ENCODE data around the gene VANGL2.

The VANGL2 gene
- total RNA-seq = 0 to 0.78 (median 0) reads per million in 9 experiments

DNA sequence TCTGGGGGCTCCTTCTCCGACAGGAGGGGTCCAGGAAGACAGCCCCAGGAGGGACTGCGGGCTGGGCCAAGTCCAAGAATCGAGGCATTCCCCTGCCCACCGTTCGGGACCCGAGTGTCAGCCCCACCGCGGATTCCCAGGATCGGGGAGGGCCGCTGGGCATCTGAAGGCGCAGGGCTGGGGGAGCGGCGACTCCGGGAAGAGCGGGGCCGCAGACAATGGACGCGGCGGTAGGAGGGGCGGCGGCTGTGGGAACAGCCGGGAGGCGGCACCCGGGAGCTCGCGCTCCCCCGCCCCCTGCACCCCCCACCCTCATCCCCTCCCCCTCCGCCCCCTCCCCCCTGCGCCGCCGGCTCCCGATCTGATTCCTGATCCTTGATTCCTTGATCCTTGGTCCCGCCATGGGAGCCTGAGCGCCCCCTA, at the start of gene VANGL2:
VANGL2 (plus strand) TSS at position 342 of the 423 bp plus-strand sequence. CDS start 15,274 bp downstream, outside the sequence.
- Mint-ChIP-seq H3K4me3 (peak within 1 kb of the TSS; percentile 53 to 62), H3K36me3 (ENCODE audit: insufficient read depth) (no peaks in the 10 kb centered on the region), H3K4me1 (ENCODE audit: low read depth in 2 of 2) (peaks cover 6 to 10% of the 10 kb centered on the region in 2 donors), H3K9me3 (no peaks in the 10 kb centered on the region), H3K27ac (no peak within 1 kb of the TSS), H3K27me3 (peaks cover 32 to 45% of the 10 kb centered on the region in 2 donors)
- ATAC-seq (replicated peaks) = peak; percentile 54
- peak in 2 of 3 experiments; percentile 20 to 28 for DNase-seq

DNA sequence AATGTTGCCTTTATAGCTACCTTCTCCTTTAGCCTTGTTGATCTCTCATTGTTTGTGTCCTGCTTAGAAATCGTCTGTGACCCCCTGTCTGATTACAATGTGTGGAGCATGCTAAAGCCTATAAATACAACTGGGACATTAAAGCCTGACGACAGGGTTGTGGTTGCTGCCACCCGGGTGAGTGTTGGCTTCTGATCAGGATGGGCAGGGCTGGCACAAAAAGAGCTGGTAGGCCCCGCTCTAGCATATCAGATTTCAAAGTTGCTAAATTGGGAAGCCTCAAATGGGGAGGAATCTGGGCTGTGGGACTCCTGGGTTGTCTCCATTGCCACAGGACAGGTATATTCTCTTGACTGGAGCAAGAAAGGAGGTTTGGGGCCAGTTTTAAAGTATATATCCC, 48.7 kb upstream of the VANGL2 start:
- peaks cover 59% of the 10 kb centered on the region for H3K36me3 Mint-ChIP-seq (ENCODE audit: insufficient read depth)
- no peak for ATAC-seq (replicated peaks)

GRCh38 chr1:160352555-160352954, 47.8 kb upstream of the VANGL2 start:
- no peaks in the 10 kb centered on the region for H3K27me3 Mint-ChIP-seq
- H3K9me3 Mint-ChIP-seq = no peaks in the 10 kb centered on the region
- DNase-seq = no peak
- peaks cover 64% of the 10 kb centered on the region for H3K36me3 Mint-ChIP-seq (ENCODE audit: insufficient read depth)
- H3K4me3 Mint-ChIP-seq = no peak overlapping the region
- peaks cover 0 to 17% of the 10 kb centered on the region in 2 donors for H3K4me1 Mint-ChIP-seq (ENCODE audit: low read depth in 2 of 2)
- H3K27ac Mint-ChIP-seq = no peak overlapping the region
- ATAC-seq (replicated peaks) = no peak

More for the DNA sequence above, 48.7 kb upstream of the VANGL2 start:
- peaks cover 5 to 21% of the 10 kb centered on the region in 2 donors for H3K4me1 Mint-ChIP-seq (ENCODE audit: low read depth in 2 of 2)
- no peaks in the 10 kb centered on the region for H3K9me3 Mint-ChIP-seq
- no peaks in the 10 kb centered on the region for H3K27me3 Mint-ChIP-seq
- no peak for DNase-seq
- no peak overlapping the region for H3K4me3 Mint-ChIP-seq
- H3K27ac Mint-ChIP-seq = no peak overlapping the region

- no peak for DNase-seq
- Mint-ChIP-seq H3K36me3 (ENCODE audit: insufficient read depth) (peaks cover 59% of the 10 kb centered on the region), H3K9me3 (no peaks in the 10 kb centered on the region), H3K27ac (no peak overlapping the region), H3K4me1 (ENCODE audit: low read depth in 2 of 2) (peaks cover 0 to 12% of the 10 kb centered on the region in 2 donors), H3K27me3 (no peaks in the 10 kb centered on the region), H3K4me3 (no peak overlapping the region)
- ATAC-seq (replicated peaks) = no peak
Observed at GRCh38 chr1:160353223-160353622, 47.1 kb upstream of the VANGL2 start.

DNA sequence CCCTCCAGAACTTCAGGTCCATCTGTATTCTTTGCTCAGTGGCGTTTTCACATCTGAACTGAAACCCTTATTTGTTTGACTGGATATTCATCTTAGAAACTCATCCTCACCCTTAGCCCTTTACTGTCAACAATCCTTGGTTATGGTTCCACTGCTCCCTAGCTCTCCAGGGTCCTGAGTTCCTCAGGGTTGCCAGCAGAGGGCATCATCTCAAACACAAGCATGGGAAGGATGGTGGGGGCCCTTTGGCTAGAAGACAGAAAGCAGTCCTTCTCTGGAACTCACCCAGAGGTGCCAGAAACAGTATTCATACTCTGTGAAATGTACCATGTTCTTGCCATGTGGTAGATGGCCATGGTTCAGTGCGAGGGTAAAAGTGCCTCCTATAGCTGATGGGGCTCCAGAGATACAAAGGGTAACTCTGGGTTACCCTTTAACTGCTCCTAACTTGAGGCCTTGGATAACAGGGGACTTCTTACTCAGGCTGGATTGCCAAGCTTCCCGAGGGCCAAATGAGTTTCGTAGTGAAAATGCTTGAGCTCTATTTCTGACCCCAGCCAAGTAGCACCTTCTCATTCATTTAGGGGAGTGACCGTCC, 45.9 kb upstream of the VANGL2 start:
- no peaks in the 10 kb centered on the region for H3K27me3 Mint-ChIP-seq
- peak overlapping the region in 1 of 2 donors; percentile 16 for H3K27ac Mint-ChIP-seq
- no peaks in the 10 kb centered on the region for H3K9me3 Mint-ChIP-seq
- ATAC-seq (replicated peaks) = no peak
- H3K36me3 Mint-ChIP-seq (ENCODE audit: insufficient read depth) = peaks cover 64% of the 10 kb centered on the region
- H3K4me1 Mint-ChIP-seq (ENCODE audit: low read depth in 2 of 2) = peaks cover 0 to 9% of the 10 kb centered on the region in 2 donors
- H3K4me3 Mint-ChIP-seq = no peak overlapping the region
- peak in 1 of 3 experiments; percentile 6 for DNase-seq

DNA sequence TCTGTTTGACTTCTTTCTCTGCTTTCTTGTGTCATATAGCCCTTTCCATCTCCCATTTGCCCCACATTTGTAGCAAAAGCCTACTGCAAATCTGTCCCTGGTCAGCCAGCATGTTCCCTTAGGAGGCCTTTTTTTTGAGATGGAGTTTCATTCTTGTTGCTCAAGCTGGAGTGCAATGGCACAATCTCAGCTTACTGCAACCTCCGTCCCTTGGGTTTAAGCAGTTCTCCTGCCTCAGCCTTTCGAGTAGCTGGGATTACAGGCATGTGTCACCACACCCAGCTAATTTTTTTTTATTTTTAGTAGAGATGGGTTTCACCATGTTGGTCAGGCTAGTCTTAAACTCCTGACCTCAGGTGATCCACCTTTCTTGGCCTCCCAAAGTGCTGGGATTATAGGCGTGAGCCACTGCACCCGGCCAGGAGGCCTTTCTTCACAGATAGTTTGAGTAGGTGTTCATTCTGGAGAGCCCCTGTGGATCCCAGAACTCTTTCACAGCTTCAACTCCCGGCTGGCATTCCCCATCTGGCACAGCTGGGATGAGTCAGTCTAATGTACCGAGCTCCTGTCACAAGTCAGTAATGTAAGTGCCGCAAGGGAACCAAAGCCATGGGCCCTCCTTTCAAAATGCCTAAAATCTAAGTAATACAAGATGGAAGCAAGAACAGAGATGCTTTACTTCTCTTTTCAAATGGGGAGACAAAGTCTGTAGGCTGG, 42.9 kb upstream of the VANGL2 start:
- H3K4me1 Mint-ChIP-seq (ENCODE audit: low read depth in 2 of 2) = peaks cover 0 to 5% of the 10 kb centered on the region in 2 donors
- DNase-seq = no peak
- H3K4me3 Mint-ChIP-seq = no peak overlapping the region
- no peaks in the 10 kb centered on the region for H3K9me3 Mint-ChIP-seq
- no peak for ATAC-seq (replicated peaks)
- H3K36me3 Mint-ChIP-seq (ENCODE audit: insufficient read depth) = peaks cover 46% of the 10 kb centered on the region
- H3K27me3 Mint-ChIP-seq = no peaks in the 10 kb centered on the region
- H3K27ac Mint-ChIP-seq = no peak overlapping the region

- H3K36me3 Mint-ChIP-seq (ENCODE audit: insufficient read depth) = peaks cover 41% of the 10 kb centered on the region
- H3K27ac Mint-ChIP-seq = no peak overlapping the region
- no peak overlapping the region for H3K4me3 Mint-ChIP-seq
- no peaks in the 10 kb centered on the region for H3K27me3 Mint-ChIP-seq
- peaks cover 2 to 5% of the 10 kb centered on the region in 2 donors for H3K4me1 Mint-ChIP-seq (ENCODE audit: low read depth in 2 of 2)
- H3K9me3 Mint-ChIP-seq = no peaks in the 10 kb centered on the region
- ATAC-seq (replicated peaks) (no peak), DNase-seq (no peak)
Observed at GRCh38 chr1:160358073-160358472, 42.3 kb upstream of the VANGL2 start.

DNA sequence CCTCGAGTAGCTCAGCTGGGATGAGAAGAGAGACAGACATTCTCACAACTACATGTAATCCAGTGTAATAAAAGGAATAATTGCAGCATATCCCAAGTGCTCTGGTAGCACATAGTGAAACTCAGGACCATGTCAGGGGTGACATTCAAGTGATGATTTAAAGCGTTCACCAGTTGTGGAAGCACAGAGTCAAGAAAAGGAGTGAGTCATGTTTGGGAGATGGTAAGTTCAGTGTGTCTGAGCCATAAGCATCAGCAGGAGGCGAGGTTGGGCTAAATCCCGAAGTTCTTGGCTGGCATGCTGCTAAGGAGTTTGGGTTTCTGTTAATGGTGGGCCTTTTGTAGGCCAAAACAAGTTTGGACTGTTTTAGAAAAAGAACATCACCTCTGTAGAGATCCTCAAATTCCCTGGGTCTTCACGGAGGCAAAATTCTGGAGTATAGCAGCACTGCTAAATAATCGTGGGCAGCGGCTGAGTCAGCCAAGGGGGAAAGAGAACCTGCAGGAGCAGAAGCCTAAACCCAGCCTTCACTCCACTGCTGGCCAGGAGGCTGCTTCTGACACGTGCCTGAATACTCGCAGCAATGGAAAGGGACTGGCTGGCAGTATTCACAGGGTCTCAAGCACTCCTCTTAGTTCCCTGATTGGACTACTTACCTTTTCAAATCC, 40.7 kb upstream of the VANGL2 start:
- Mint-ChIP-seq H3K27me3 (no peaks in the 10 kb centered on the region), H3K4me3 (no peak overlapping the region), H3K36me3 (ENCODE audit: insufficient read depth) (peaks cover 34% of the 10 kb centered on the region), H3K9me3 (no peaks in the 10 kb centered on the region), H3K4me1 (ENCODE audit: low read depth in 2 of 2) (peaks cover 0 to 4% of the 10 kb centered on the region in 2 donors), H3K27ac (no peak overlapping the region)
- no peak for DNase-seq
- no peak for ATAC-seq (replicated peaks)

- Mint-ChIP-seq H3K4me1 (ENCODE audit: low read depth in 2 of 2) (peaks cover 0 to 4% of the 10 kb centered on the region in 2 donors), H3K27ac (peak overlapping the region in 1 of 2 donors; percentile 29), H3K27me3 (no peaks in the 10 kb centered on the region), H3K4me3 (no peak overlapping the region), H3K36me3 (ENCODE audit: insufficient read depth) (peaks cover 31% of the 10 kb centered on the region), H3K9me3 (no peaks in the 10 kb centered on the region)
- no peak for ATAC-seq (replicated peaks)
- no peak for DNase-seq
Observed at GRCh38 chr1:160360227-160360695, 40.1 kb upstream of the VANGL2 start.

DNA sequence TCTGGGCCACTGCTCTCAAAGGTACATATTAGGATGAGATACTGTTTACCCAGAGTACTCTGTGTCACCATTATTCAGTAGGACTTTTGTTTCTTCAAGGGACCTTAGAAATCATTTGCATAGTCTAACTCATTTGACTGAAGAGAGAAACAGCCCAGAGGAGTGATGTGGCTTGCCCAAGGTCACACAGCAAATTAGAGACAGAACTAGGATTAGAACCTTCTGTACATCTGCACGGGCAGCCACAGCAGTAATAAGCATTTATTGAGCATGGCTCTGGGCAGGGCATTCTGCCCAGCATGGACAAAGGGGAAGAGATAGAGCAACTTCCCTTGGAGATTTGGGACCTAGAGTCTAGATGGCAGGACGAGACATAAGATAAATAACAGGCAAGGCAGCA, 39.2 kb upstream of the VANGL2 start:
- Mint-ChIP-seq H3K36me3 (ENCODE audit: insufficient read depth) (peaks cover 25% of the 10 kb centered on the region), H3K4me1 (ENCODE audit: low read depth in 2 of 2) (peaks cover 0 to 4% of the 10 kb centered on the region in 2 donors), H3K4me3 (no peak overlapping the region), H3K27me3 (no peaks in the 10 kb centered on the region), H3K9me3 (no peaks in the 10 kb centered on the region), H3K27ac (peak overlapping the region; percentile 22 to 29)
- no peak for ATAC-seq (replicated peaks)
- DNase-seq = no peak

DNA sequence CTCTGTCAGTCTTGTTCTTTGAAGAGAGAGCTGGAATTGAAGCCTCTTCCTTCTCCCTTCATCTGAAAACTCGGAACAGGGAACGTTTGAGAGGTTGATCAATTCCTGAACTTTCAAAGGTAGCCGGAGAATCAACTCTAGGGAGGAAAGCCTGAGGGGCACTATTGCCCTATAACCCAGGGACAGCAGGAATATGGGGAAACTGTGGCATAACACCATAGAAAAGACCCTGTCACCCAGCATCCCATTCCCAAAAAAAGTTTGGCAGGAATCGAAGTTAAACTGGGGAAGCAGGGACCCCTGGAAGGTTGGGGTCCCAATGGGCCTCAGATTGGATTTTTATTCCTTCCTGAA, 38.6 kb upstream of the VANGL2 start:
- Mint-ChIP-seq H3K27ac (peak overlapping the region in 1 of 2 donors; percentile 59), H3K4me1 (ENCODE audit: low read depth in 2 of 2) (peaks cover 0 to 4% of the 10 kb centered on the region in 2 donors), H3K27me3 (no peaks in the 10 kb centered on the region), H3K4me3 (no peak overlapping the region), H3K9me3 (no peaks in the 10 kb centered on the region), H3K36me3 (ENCODE audit: insufficient read depth) (peaks cover 21% of the 10 kb centered on the region)
- no peak for DNase-seq
- no peak for ATAC-seq (replicated peaks)

GRCh38 chr1:160362168-160362957, 38.0 kb upstream of the VANGL2 start:
- peaks cover 15% of the 10 kb centered on the region for H3K36me3 Mint-ChIP-seq (ENCODE audit: insufficient read depth)
- ATAC-seq (replicated peaks) = no peak
- no peak for DNase-seq
- H3K27me3 Mint-ChIP-seq = no peaks in the 10 kb centered on the region
- H3K4me1 Mint-ChIP-seq (ENCODE audit: low read depth in 2 of 2) = peaks cover 0 to 4% of the 10 kb centered on the region in 2 donors
- H3K9me3 Mint-ChIP-seq = no peaks in the 10 kb centered on the region
- H3K27ac Mint-ChIP-seq = peak overlapping the region in 1 of 2 donors; percentile 59
- no peak overlapping the region for H3K4me3 Mint-ChIP-seq

GRCh38 chr1:160363010-160363409, 37.4 kb upstream of the VANGL2 start:
- Mint-ChIP-seq H3K27me3 (no peaks in the 10 kb centered on the region), H3K36me3 (ENCODE audit: insufficient read depth) (peaks cover 13% of the 10 kb centered on the region), H3K9me3 (no peaks in the 10 kb centered on the region), H3K4me1 (ENCODE audit: low read depth in 2 of 2) (peaks cover 0 to 4% of the 10 kb centered on the region in 2 donors), H3K4me3 (no peak overlapping the region), H3K27ac (peak overlapping the region; percentile 59)
- ATAC-seq (replicated peaks) = no peak
- no peak for DNase-seq

Data from effector memory CD8-positive, alpha-beta T cell (primary cell).